Osteoblast (primary cell): ENCODE data around the gene CDH4. TPM values are rescaled to one million over a fixed set of nuclear protein-coding genes. Genes with fewer than 3 reads are reported as not detected.

Experiments used
- DNase-seq: peaks from one replicate; pipeline ENCODE4 v3.0.0; 2011; ENCODE audit warnings: low spot score, mixed read lengths; ENCODE audit not compliant: insufficient read length; ENCODE audit errors: missing footprints
- H2AFZ ChIP-seq: 2 replicates; pipeline ENCODE4 v1.6.0; 2011; ENCODE audit warnings: mild to moderate bottlenecking, low read length
- H3K27ac ChIP-seq: 2 replicates; pipeline ENCODE4 v1.5.1; 2011; ENCODE audit warnings: mild to moderate bottlenecking, low read depth, low read length, moderate library complexity
- H3K27me3 ChIP-seq: 2 replicates; pipeline ENCODE4 v1.6.0; 2012; ENCODE audit warnings: mild to moderate bottlenecking, control low read depth, inconsistent platforms, low read length, moderate library complexity; ENCODE audit not compliant: insufficient read depth
- H3K36me3 ChIP-seq: 2 replicates; pipeline ENCODE4 v1.5.1; 2011; ENCODE audit warnings: mild to moderate bottlenecking, low read length, control low read depth, moderate library complexity; ENCODE audit not compliant: insufficient read depth
- H3K4me1 ChIP-seq: 2 replicates; pipeline ENCODE4 v1.5.1; 2011; ENCODE audit warnings: mild to moderate bottlenecking, low read length, control low read depth, moderate library complexity; ENCODE audit not compliant: insufficient read depth
- H3K4me2 ChIP-seq: 2 replicates; pipeline ENCODE4 v1.6.0; 2011; ENCODE audit warnings: mild to moderate bottlenecking, low read length; ENCODE audit not compliant: insufficient read depth
- H3K4me3 ChIP-seq: fragments of 200-600 bp; sonication (generic); 3 replicates; pipeline ENCODE4 v1.5.1; 2012; ENCODE audit warnings: mild to moderate bottlenecking, low read length, inconsistent platforms; ENCODE audit not compliant: insufficient read depth
- H3K79me2 ChIP-seq: 2 replicates; pipeline ENCODE4 v1.6.0; 2012; ENCODE audit warnings: mild to moderate bottlenecking, low read length, control low read depth, inconsistent platforms; ENCODE audit not compliant: insufficient read depth
- H3K9me3 ChIP-seq: 2 replicates; pipeline ENCODE4 v1.5.1; 2011; ENCODE audit warnings: low read depth, low read length, control low read depth
- H4K20me1 ChIP-seq: 2 replicates; pipeline ENCODE4 v1.6.0; 2012; ENCODE audit warnings: mild to moderate bottlenecking, low read length, control low read depth; ENCODE audit not compliant: insufficient read depth
- CTCF ChIP-seq: IDR thresholded peaks from 2 replicates; pipeline ENCODE4 v1.5.1; 2011; ENCODE audit warnings: mild to moderate bottlenecking, low read depth, low read length, moderate library complexity; ENCODE audit errors: extremely low read depth
- total RNA-seq: library from RNA; depleted of rRNA; stranded (reverse); fragments of >200 nt; gene quantifications from 2 replicates; pipeline ENCODE4 v1.2.3, GENCODE V29; 2012

CDH4 gene
- total RNA-seq, 1 donor = 1.1 TPM

GRCh38 chr20:61507778-61508177 is 255.7 kb downstream of the CDH4 start:
- Histone ChIP-seq H3K9me3 (no peaks in the 10 kb centered on the region), H3K4me1 (no peaks in the 10 kb centered on the region)

GRCh38 chr20:61508301-61509096 is 256.4 kb downstream of the CDH4 start:
- TF ChIP-seq CTCF = no peak
- no peak overlapping the region for H3K27ac ChIP-seq
- no peaks in the 10 kb centered on the region for H3K79me2 ChIP-seq
- no peaks in the 10 kb centered on the region for H3K4me1 ChIP-seq
- H3K27me3 ChIP-seq = no peaks in the 10 kb centered on the region
- H3K4me2 ChIP-seq = no peak overlapping the region
- no peak overlapping the region for H2AFZ ChIP-seq
- no peaks in the 10 kb centered on the region for H3K36me3 ChIP-seq
- no peak for DNase-seq
- H3K4me3 ChIP-seq = no peak overlapping the region
- no peaks in the 10 kb centered on the region for H4K20me1 ChIP-seq
- no peaks in the 10 kb centered on the region for H3K9me3 ChIP-seq

More at GRCh38 chr20:61507778-61508177, 255.7 kb downstream of the CDH4 start:
- Histone ChIP-seq H3K4me2 (no peak overlapping the region), H3K36me3 (no peaks in the 10 kb centered on the region), H3K27ac (no peak overlapping the region), H4K20me1 (no peaks in the 10 kb centered on the region), H3K27me3 (no peaks in the 10 kb centered on the region), H2AFZ (no peak overlapping the region), H3K4me3 (no peak overlapping the region), H3K79me2 (no peaks in the 10 kb centered on the region)
- no peak for DNase-seq
- no peak for TF ChIP-seq CTCF

- no peaks in the 10 kb centered on the region for H3K79me2 ChIP-seq
- H2AFZ ChIP-seq = no peak overlapping the region
- H3K9me3 ChIP-seq = no peaks in the 10 kb centered on the region
- H3K4me1 ChIP-seq = no peaks in the 10 kb centered on the region
- DNase-seq = no peak
- no peak overlapping the region for H3K4me3 ChIP-seq
- no peak for TF ChIP-seq CTCF
- no peaks in the 10 kb centered on the region for H3K27me3 ChIP-seq
- no peak overlapping the region for H3K4me2 ChIP-seq
- no peaks in the 10 kb centered on the region for H4K20me1 ChIP-seq
- no peak overlapping the region for H3K27ac ChIP-seq
- H3K36me3 ChIP-seq = no peaks in the 10 kb centered on the region
These were observed 258.8 kb downstream of the CDH4 start for GRCh38 chr20:61510778-61511330.

- no peaks in the 10 kb centered on the region for H4K20me1 ChIP-seq
- no peak overlapping the region for H3K4me2 ChIP-seq
- no peaks in the 10 kb centered on the region for H3K9me3 ChIP-seq
- H3K79me2 ChIP-seq = no peaks in the 10 kb centered on the region
- H3K27me3 ChIP-seq = no peaks in the 10 kb centered on the region
- no peak for DNase-seq
- H2AFZ ChIP-seq = no peak overlapping the region
- H3K36me3 ChIP-seq = no peaks in the 10 kb centered on the region
- no peak for TF ChIP-seq CTCF
- H3K4me3 ChIP-seq = no peak overlapping the region
- H3K27ac ChIP-seq = no peak overlapping the region
- H3K4me1 ChIP-seq = no peaks in the 10 kb centered on the region
These were observed 260.4 kb downstream of the CDH4 start for GRCh38 chr20:61512475-61512874.
